NCI-H2029 treated with DMSO at 0.1 percent for 48 hours (cell line): ENCODE data around the gene ZNF688.
"Not testable (repeated sequence)": the region's sequence is repeated elsewhere in the genome, so short reads cannot be mapped to it uniquely, and the experiment has no call there.

Source experiments
- DNase-seq: peaks from one replicate; lab custom pipeline; 2025; lab: John Stamatoyannopoulos, UW

ZNF688 gene

GRCh38 chr16:30571445-30572322 is at the start of gene ZNF688:
Gene ZNF688, minus strand, starts transcription at chr16:30571714. Its CDS starts 85 bp downstream, at chr16:30571629.
- DNase-seq: peak; percentile 68

DNA sequence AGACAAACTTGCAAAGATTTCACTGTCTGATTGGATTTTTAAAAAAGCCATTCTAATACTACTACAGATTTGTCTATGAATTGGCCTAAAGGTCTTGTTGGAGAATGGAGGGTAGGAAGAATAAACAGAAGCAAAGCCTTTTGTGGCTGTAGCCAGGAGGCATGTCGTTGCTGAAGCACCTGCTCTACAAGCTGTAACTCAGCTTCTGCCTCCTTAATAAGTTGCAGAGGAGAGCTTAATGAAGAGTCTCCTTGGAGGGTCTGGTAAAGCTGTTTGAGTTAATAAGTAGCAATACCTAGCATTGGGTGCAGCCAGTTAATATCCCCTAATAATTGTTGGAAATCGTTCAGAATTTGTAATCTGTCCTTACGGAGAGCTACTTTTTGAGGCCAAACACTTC is 48.7 kb upstream of the ZNF688 start:
- DNase-seq: no peak

DNA sequence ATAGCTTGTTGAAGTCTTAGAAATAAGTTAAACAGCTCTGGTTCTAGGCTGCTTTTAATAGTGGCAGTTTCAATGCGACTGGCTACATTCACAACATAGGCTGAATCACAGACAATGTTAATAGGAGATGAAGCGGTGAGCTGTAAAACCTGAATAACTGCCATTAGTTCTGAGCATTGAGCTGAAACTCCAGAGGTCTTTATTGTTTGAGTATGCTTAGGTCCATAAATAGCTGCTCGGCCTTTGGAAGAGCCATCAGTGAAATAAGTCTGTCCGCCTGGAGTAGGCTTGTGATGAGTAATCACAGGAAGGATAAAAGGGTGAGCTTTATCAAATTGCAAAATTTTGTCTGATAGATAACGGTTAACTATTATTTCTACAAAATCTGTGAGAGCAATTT is 48.1 kb upstream of the ZNF688 start:
- DNase-seq: no peak

DNA sequence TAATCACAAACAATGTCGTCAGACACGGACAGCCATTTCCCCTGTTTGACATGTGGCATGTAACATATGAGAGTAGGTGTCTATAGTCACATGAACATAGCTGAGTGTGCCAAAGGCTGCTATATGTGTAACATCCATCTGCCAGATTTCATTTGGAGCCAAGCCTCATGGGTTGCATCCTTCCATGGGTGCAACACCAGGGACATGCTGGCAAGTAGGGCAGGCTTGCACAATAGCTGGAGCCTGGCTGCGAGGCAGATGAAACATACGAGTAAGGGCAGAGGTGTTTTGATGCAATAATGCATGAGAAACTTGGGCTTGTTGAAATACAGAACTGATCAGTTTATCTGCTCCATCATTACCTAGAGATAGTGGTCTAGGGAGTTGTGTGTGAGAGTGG is 47.7 kb upstream of the ZNF688 start:
- DNase-seq: no peak

DNA sequence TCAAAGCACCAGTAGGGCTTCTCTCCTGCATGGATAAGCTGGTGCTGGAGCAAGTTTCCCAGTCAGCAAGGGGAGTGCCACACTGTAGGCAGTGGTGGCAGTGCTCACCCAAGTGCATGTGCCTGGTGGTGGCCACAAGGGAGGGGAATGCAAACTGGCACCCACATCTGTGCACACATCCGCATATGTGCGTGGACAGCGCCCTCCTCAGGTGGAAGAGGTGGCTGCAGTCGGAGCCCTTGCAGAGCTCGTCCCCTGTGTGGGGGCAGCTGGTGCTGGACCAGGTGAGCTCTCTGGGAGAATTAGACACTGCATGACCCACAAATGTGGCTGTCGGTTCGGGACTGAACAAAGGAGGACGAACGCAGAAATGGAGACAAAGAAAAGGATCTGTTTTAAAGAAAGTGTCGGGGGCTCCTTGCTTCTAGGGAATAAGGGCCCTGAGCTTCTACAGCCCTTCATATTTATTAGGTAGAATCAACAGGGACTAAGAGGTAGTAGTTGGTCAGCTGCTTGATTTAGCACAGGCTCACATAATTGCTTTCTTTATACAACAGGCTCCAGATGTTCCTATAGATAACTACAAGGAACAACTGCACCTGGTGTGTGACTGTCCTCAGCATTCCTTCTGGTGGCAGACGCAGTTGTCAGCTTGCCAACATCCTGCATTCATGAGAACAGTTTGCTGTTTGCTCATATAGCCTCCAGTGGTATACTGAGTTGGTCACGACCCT is 44.0 kb upstream of the ZNF688 start:
- no peak for DNase-seq

DNA sequence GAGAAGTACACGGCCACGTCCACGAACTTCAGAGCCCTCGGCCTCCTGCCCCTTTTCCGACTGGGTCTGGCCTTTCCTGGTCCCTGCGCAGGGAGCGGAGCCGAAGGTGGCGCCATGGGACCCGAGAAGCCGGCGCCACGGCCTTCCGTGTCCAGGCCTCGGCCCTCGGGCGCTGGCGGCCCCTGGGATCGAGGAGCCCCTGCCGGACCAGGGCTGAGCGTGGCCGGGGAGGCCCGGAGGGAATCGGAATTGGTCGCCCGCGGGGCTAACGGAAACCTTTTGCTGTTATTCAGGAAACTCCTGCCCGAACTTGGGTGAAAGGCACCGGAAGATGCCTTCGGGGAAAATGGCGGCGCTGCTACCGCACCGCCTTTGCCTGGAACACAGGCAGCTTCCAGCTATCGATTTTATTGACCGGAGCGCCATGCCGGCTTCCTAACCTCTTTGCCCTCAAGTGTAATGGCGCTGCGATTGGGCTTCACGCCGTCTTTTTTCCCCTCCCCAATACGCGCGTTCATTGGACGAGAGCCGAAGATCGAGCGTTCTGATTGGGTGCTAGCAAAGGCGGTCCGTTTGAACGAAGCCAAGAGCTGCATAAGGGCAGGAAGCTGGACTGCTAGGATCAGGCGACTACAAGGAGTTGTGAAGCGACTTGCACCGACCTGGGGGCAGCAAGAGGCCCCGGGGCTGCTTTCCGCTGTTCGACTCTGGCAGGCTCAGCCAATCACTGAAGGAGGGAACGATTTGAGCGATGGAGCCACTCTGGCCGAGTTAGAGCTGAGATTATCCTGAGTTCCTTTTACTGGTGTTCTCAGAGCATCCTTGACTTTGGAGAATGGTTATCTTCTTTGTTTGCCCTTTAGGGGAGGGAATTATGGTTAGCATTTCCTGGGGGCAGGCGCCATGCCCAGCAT is 38.7 kb upstream of the ZNF688 start, which contains the start of gene ZNF689:
Gene ZNF689 (minus strand): TSS at position 464 of the 914 bp plus-strand sequence. CDS start 348 bp downstream, at position 116.
- peak; percentile 88 for DNase-seq

GRCh38 chr16:30609002-30609925 is 37.8 kb upstream of the ZNF688 start:
- DNase-seq: no peak

DNA sequence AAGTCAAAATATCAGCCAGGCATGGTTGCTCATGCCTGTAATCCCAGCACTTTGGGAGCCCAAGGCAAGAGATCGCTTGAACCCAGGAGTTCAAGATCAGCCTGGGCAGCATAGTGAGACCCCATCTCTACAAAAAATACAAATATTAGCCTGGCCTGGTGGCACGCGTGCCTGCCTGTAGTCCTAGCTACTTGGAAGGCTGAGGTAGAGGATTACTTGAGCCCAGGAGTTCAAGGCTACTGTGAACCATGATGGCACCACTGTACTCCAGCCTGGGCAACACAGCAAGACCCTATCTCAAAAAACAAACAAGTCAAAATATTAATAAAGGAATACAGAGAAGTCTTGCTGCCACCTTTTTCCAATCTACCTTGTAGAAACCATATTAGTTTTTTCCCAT is 34.5 kb upstream of the ZNF688 start:
- no peak for DNase-seq

- DNase-seq: no peak
These were observed 33.6 kb upstream of the ZNF688 start for GRCh38 chr16:30605158-30605557.

GRCh38 chr16:30604316-30604947 is 32.9 kb upstream of the ZNF688 start:
- no peak for DNase-seq

GRCh38 chr16:30603945-30604315 is 32.4 kb upstream of the ZNF688 start:
- DNase-seq: no peak

GRCh38 chr16:30602616-30603277 is 31.2 kb upstream of the ZNF688 start:
- no peak for DNase-seq

DNA sequence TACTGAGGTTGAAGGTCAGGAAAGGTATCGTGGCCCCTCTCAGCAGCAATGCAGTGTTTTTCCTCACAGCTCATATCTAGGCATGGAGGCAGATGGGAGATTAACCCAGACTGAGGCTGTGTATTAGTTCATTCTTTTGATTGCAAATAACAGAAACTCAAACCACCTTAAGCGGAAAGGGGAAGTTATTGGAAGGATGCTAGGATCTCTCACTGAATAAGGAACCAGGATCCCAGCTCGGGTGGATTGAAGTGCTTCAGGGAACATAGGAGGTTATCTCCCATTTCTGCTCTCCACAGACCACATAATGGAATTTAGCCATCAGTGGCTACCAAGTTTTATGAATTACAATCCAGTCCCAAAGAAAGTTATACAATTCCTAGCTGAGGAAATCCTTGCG is 30.5 kb upstream of the ZNF688 start:
- DNase-seq: no peak

- no peak for DNase-seq
These were observed 29.4 kb upstream of the ZNF688 start for GRCh38 chr16:30600929-30601328.

- no peak for DNase-seq
These were observed 28.7 kb upstream of the ZNF688 start for GRCh38 chr16:30600215-30600614.

DNA sequence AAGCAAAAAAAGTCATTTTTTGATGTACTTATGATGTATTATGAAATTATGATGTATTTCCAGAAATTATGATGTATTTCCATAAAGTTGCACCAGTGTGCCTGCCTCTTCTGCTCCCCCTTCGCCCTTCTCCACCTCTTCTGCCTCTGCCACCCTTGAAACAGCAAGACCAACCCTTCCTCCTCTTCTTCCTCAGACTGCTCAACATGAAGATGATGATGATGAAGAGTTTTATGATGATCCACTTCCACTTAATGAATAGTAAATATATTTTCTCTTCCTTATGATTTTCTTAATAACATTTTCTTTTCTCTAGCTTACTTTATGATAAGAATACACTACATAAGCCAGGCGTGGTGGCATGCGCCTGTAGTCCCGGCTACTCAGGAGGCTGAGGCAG is 21.4 kb upstream of the ZNF688 start:
- no peak for DNase-seq

DNA sequence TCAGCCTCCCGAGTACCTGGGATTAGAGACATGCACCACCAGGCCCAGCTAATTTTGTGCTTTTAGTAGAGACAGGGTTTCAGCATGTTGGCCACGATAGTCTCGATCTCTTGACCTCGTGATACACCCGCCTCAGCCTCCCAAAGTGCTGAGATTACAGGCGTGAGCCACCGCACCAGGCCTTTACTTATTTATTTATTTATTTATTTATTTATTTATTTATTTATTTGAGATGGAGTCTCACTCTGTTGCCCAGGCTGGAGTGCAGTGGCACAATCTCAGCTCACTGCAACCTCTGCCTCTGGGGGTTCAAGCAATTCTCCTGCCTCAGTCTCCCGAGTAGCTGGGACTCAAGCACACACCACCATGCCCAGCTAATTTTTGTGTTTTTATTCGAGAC is 19.4 kb upstream of the ZNF688 start:
- not testable (repeated sequence) for DNase-seq

GRCh38 chr16:30589582-30589981 is 18.1 kb upstream of the ZNF688 start:
- not testable (repeated sequence) for DNase-seq

DNA sequence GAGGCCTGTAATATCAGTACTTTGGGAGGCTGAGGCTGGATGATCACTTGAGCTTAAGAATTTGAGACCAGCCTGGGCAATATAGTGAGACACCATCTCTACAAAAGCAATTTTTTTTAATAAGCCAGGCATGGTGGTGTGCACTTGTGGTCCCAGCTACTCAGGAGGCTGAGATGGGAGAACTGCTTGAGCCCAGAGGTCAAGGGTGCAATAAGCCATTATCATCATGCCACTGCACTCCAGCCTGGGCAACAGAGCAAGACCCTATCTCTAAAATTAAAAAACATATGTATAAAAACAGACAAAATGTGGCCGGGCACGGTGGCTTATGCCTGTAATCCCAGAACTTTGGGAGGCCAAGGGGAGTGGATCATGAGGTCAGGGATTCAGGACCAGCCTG is 17.1 kb upstream of the ZNF688 start:
- no peak for DNase-seq
